HepG2 (cell line): Measurements from ENCODE around the gene CENPP. TPM values are rescaled to one million over a fixed set of nuclear protein-coding genes. Genes with fewer than 3 reads are reported as not detected.

Experiments
- ATAC-seq: fragments of 200-7000 bp; cut with Tn5 transposase; 3 replicates; pipeline ENCODE4 v1.9.1; 2020; ENCODE audit warnings: mild to moderate bottlenecking, moderate library complexity
- BruUV-seq: library from RNA; stranded (reverse); fragments of 400-500 nt; replicated peaks from 2 replicates; lab custom pipeline; 2021; lab: Mats Ljungman, UMichigan
- CTCF ChIA-PET: fragments of 300-600 bp; formaldehyde crosslinking; extraction: SDS; loops from one replicate; lab custom pipeline; 2021; ENCODE audit warnings: low total read pairs, inconsistent platforms, low intra/inter-chr PET ratio; lab: Yijun Ruan, JAX
- POLR2A ChIA-PET: fragments of 350-600 bp; sonication (Branson Sonifier 250); formaldehyde crosslinking; loops from one replicate; lab custom pipeline; 2020; ENCODE audit warnings: antibody characterized with exemption, inconsistent platforms; lab: Yijun Ruan, JAX
- DNase-seq: peaks from one replicate; pipeline ENCODE4 v3.0.0-alpha.2; 2015; ENCODE audit warnings: low spot score
- FAIRE-seq: peaks from 3 replicates; lab custom pipeline; 2011; peaks lifted over from hg19 to GRCh38; lab: Jason Lieb, UNC
- H2AFZ ChIP-seq: one replicate; pipeline ENCODE4 v1.6.1; 2011; ENCODE audit warnings: low read length, inconsistent platforms
- H3K27ac ChIP-seq: fragments of 300-600 bp; 3 replicates; pipeline ENCODE4 v1.8.0; 2011; ENCODE audit warnings: mixed run types, mild to moderate bottlenecking, mixed read lengths, low read length, inconsistent platforms; ENCODE audit not compliant: insufficient read depth; ENCODE audit errors: extremely low read length
- H3K27me3 ChIP-seq, 2 experiments: fragments of 200-600 bp in 1 of 2; 2 replicates in 1 of 2; 3 replicates in 1 of 2; pipeline versions ENCODE4 v1.6.0 to v1.8.0; 2011; ENCODE audit warnings: low read length in 2 of 2, mild to moderate bottlenecking in 2 of 2, moderate library complexity in 2 of 2, inconsistent platforms in 1 of 2; ENCODE audit not compliant: insufficient read depth in 2 of 2, control insufficient read depth in 1 of 2
- H3K36me3 ChIP-seq, 2 experiments: fragments of 200-600 bp in 1 of 2; replicated peaks in 1 of 2; 2 replicates in 1 of 2; 3 replicates in 1 of 2; pipeline versions ENCODE4 v1.5.1 to v1.8.0; 2011; ENCODE audit warnings: low read length in 2 of 2, inconsistent platforms in 1 of 2; ENCODE audit not compliant: insufficient read depth in 2 of 2, control insufficient read depth in 1 of 2
- H3K4me1 ChIP-seq: 2 replicates; pipeline ENCODE4 v1.5.1; 2012; ENCODE audit warnings: low read length, inconsistent platforms; ENCODE audit not compliant: insufficient read depth
- H3K4me2 ChIP-seq: 2 replicates; pipeline ENCODE4 v1.6.0; 2011; ENCODE audit warnings: low read depth, low read length, inconsistent platforms
- H3K4me3 ChIP-seq, 3 experiments: fragments of 200-600 bp in 1 of 3; sonication (generic), shearing (Covaris generic) in 1 of 3; replicated peaks in 1 of 3; 2 replicates each; pipeline ENCODE4 v1.5.1; 2011 to 2016; ENCODE audit warnings: low read length in 3 of 3, inconsistent platforms in 2 of 3, low read depth in 2 of 3, mild to moderate bottlenecking in 2 of 3, control low read depth in 1 of 3, mixed read lengths in 1 of 3; ENCODE audit not compliant: insufficient read depth in 1 of 3
- H3K79me2 ChIP-seq: one replicate; pipeline ENCODE4 v1.6.1; 2011; ENCODE audit warnings: low read length, inconsistent platforms; ENCODE audit not compliant: insufficient read depth
- H3K9ac ChIP-seq: 2 replicates; pipeline ENCODE4 v1.6.0; 2011; ENCODE audit warnings: mild to moderate bottlenecking, low read depth, low read length, inconsistent platforms; ENCODE audit not compliant: insufficient read depth
- H3K9me3 ChIP-seq: 2 replicates; pipeline ENCODE4 v1.5.1; 2012; ENCODE audit warnings: mild to moderate bottlenecking, low read length
- H4K20me1 ChIP-seq: 2 replicates; pipeline ENCODE4 v1.6.0; 2011; ENCODE audit warnings: inconsistent platforms, mild to moderate bottlenecking, low read length, moderate library complexity; ENCODE audit not compliant: insufficient read depth
- ARNT ChIP-seq: fragments of 450-650 bp; IDR thresholded peaks from 2 replicates; pipeline ENCODE4 v1.6.1; 2017
- CENPT ChIP-seq: sonication (generic); formaldehyde crosslinking; IDR thresholded peaks from 2 replicates; pipeline ENCODE4 v1.8.0; 2022; ENCODE audit warnings: low read depth, mild to moderate bottlenecking, moderate library complexity, missing genetic modification reagents
- DNMT3B ChIP-seq: conservative IDR thresholded peaks from 2 replicates; pipeline ENCODE4 v1.6.1; 2016; ENCODE audit warnings: missing biosample characterization, control low read depth
- EEA1 ChIP-seq: sonication (generic); formaldehyde crosslinking; IDR thresholded peaks from 2 replicates; pipeline ENCODE4 v1.5.1; 2020; ENCODE audit warnings: mild to moderate bottlenecking, missing genetic modification reagents, borderline replicate concordance
- HNF4A ChIP-seq: sonication (generic); formaldehyde crosslinking; IDR thresholded peaks from 2 replicates; pipeline ENCODE4 v1.4.0; 2020; ENCODE audit warnings: missing genetic modification reagents
- KDM1A ChIP-seq: IDR thresholded peaks from 2 replicates; pipeline ENCODE4 v1.6.1; 2016; ENCODE audit warnings: missing compliant biosample characterization
- MED1 ChIP-seq: sonication (generic); formaldehyde crosslinking; IDR thresholded peaks from 2 replicates; pipeline ENCODE4 v1.4.0; 2020; ENCODE audit warnings: missing genetic modification reagents
- NR2F1 ChIP-seq, 2 experiments: fragments of 450-650 bp in 1 of 2; formaldehyde crosslinking in 1 of 2; IDR thresholded peaks; 2 replicates each; pipeline versions ENCODE4 v1.5.0 to v1.6.1; 2016 to 2020; ENCODE audit warnings: mild to moderate bottlenecking in 1 of 2, missing compliant biosample characterization in 1 of 2, missing genetic modification reagents in 1 of 2, moderate library complexity in 1 of 2
- PAX8 ChIP-seq: sonication (generic); formaldehyde crosslinking; IDR thresholded peaks from 2 replicates; pipeline ENCODE4 v1.8.0; 2022; ENCODE audit warnings: mild to moderate bottlenecking, missing genetic modification reagents, borderline replicate concordance
- PHF20 ChIP-seq: sonication (generic); formaldehyde crosslinking; IDR thresholded peaks from 2 replicates; pipeline ENCODE4 v1.5.0; 2020; ENCODE audit warnings: mild to moderate bottlenecking, missing genetic modification reagents
- TBX3 ChIP-seq: fragments of 450-650 bp; IDR thresholded peaks from 2 replicates; pipeline ENCODE4 v1.6.1; 2017; ENCODE audit warnings: antibody characterized with exemption, mild to moderate bottlenecking, inconsistent platforms, borderline replicate concordance
- XBP1 ChIP-seq: sonication (generic); formaldehyde crosslinking; IDR thresholded peaks from 2 replicates; pipeline ENCODE4 v1.5.0; 2020; ENCODE audit warnings: missing genetic modification reagents
- ZNF205 ChIP-seq: IDR thresholded peaks from 2 replicates; pipeline ENCODE4 v1.6.1; 2018; ENCODE audit warnings: missing biosample characterization, missing genetic modification reagents
- ZNF326 ChIP-seq: sonication (generic); formaldehyde crosslinking; IDR thresholded peaks from 2 replicates; pipeline ENCODE4 v1.4.0; 2020; ENCODE audit warnings: missing genetic modification reagents, borderline replicate concordance
- ZNF530 ChIP-seq: sonication (generic); formaldehyde crosslinking; IDR thresholded peaks from 2 replicates; pipeline ENCODE4 v1.5.0; 2020; ENCODE audit warnings: low read depth, mild to moderate bottlenecking, missing genetic modification reagents
- ZNF569 ChIP-seq: sonication (generic); formaldehyde crosslinking; IDR thresholded peaks from 2 replicates; pipeline ENCODE4 v1.5.0; 2020; ENCODE audit warnings: mild to moderate bottlenecking, missing genetic modification reagents, moderate library complexity, borderline replicate concordance
- ZNF570 ChIP-seq: sonication (generic); formaldehyde crosslinking; IDR thresholded peaks from 2 replicates; pipeline ENCODE4 v1.4.0; 2020; ENCODE audit warnings: mild to moderate bottlenecking, missing genetic modification reagents, borderline replicate concordance
- WGBS: methylation state at CpG from one replicate; pipeline ENCODE4 v1.1.6; 2017; ENCODE audit warnings: low lambda C conversion rate; 5-methylcytosine and 5-hydroxymethylcytosine counted together
- in situ Hi-C: cut with HindIII; loops from 2 replicates; pipeline ENCODE4 v1.10.0; 2017; ENCODE audit warnings: low pct_unique_long_range_greater_than_20kb; ENCODE audit not compliant: extremely low pct_ligation_motif_present
- intact Hi-C: fragments of 100-400 bp; cut with micrococcal nuclease; formaldehyde crosslinking; loops from one replicate; pipeline ENCODE4 v1.10.0; 2022; ENCODE audit not compliant: unreplicated experiment
- polyA plus RNA-seq, 8 experiments: library from polyadenylated mRNA; depleted of rRNA in 3 of 8; stranded (reverse) in 7 of 8; unstranded in 1 of 8; fragments of >200 nt; fragmentation: Illumina TruSeq in 4 of 8; extraction: Trizol in 4 of 8; gene quantifications; 2 replicates each; pipeline versions ENCODE4 v1.2.1 to v1.2.3, GENCODE V29; 2011 to 2016; ENCODE audit warnings: low read depth in 4 of 8, missing spikeins in 1 of 8, mixed read lengths in 1 of 8; ENCODE audit not compliant: insufficient read depth in 1 of 8
- total RNA-seq, 5 experiments: library from RNA; depleted of rRNA; stranded (reverse); fragments of >200 nt; fragmentation: Illumina TruSeq; extraction: Trizol; gene quantifications; 2 replicates each; pipeline ENCODE4 v1.2.3, GENCODE V29; 2016; ENCODE audit warnings: low read depth in 1 of 5
- TF ChIP-seq, protein P1 (sequence below): IDR thresholded peaks from 2 replicates; pipeline ENCODE4 v1.6.1; 2016; ENCODE audit warnings: mild to moderate bottlenecking, missing biosample characterization, missing genetic modification reagents
- TF ChIP-seq, protein P2 (sequence below): sonication (generic); formaldehyde crosslinking; IDR thresholded peaks from 2 replicates; pipeline ENCODE4 v1.4.0; 2020; ENCODE audit warnings: mild to moderate bottlenecking, missing genetic modification reagents, borderline replicate concordance
- TF ChIP-seq, protein P3 (sequence below): sonication (generic); formaldehyde crosslinking; conservative IDR thresholded peaks from 2 replicates; pipeline ENCODE4 v1.8.0; 2022; ENCODE audit warnings: low read depth, missing genetic modification reagents

The CENPP gene
- total and polyA plus RNA-seq, 2 of the 13 experiments (the other 11 are each of a cell fraction or from before 2014, with no cell fraction given) = 2.0 to 11.4 TPM

DNA sequence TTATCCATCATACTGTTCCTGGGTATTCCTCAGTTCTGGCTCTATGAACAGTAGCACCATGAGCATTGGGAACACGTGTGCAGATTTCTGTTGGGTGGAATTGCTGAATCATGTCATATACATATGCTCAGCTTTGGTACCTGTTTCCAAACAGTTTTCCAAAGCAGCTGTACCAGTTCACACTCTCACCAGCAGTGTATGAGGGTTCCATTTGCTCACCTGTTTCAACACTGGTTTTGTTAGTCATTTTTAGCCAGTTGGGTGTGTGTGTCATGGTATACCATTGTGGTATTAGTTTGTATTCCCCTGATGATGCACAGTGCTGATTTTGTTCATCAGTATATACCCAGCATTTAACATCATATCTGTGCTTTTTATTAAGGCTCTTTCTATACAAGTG, 266.8 kb downstream of the CENPP start:
- intact Hi-C loops = no loop called here
- 88% methylated on average over 1 of the region's 1 CpG for WGBS
- Histone ChIP-seq H3K4me1 (peaks cover 9% of the 10 kb centered on the region), H3K27me3 (no peaks in the 10 kb centered on the region)
- FAIRE-seq = no peak
- TF ChIP-seq, protein P1, sequence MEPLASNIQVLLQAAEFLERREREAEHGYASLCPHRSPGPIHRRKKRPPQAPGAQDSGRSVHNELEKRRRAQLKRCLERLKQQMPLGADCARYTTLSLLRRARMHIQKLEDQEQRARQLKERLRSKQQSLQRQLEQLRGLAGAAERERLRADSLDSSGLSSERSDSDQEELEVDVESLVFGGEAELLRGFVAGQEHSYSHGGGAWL (CRISPR knock-in tag) = no peak
- TF ChIP-seq EEA1 (CRISPR knock-in tag) (no peak), KDM1A (CRISPR knock-in tag) (no peak), PHF20 (CRISPR knock-in tag) (no peak), CENPT (CRISPR knock-in tag) (no peak), HNF4A (CRISPR knock-in tag) (no peak), ZNF530 (CRISPR knock-in tag) (no peak), ZNF569 (CRISPR knock-in tag) (no peak), ARNT (no peak), ZNF570 (CRISPR knock-in tag) (no peak), PAX8 (no peak), XBP1 (CRISPR knock-in tag) (no peak), ZNF326 (no peak), MED1 (CRISPR knock-in tag) (no peak), NR2F1 (CRISPR knock-in tag; IDR thresholded peaks at IDR 0.05) (no peak), DNMT3B (no peak), ZNF205 (CRISPR knock-in tag) (no peak), TBX3 (no peak)
- TF ChIP-seq, protein P2, sequence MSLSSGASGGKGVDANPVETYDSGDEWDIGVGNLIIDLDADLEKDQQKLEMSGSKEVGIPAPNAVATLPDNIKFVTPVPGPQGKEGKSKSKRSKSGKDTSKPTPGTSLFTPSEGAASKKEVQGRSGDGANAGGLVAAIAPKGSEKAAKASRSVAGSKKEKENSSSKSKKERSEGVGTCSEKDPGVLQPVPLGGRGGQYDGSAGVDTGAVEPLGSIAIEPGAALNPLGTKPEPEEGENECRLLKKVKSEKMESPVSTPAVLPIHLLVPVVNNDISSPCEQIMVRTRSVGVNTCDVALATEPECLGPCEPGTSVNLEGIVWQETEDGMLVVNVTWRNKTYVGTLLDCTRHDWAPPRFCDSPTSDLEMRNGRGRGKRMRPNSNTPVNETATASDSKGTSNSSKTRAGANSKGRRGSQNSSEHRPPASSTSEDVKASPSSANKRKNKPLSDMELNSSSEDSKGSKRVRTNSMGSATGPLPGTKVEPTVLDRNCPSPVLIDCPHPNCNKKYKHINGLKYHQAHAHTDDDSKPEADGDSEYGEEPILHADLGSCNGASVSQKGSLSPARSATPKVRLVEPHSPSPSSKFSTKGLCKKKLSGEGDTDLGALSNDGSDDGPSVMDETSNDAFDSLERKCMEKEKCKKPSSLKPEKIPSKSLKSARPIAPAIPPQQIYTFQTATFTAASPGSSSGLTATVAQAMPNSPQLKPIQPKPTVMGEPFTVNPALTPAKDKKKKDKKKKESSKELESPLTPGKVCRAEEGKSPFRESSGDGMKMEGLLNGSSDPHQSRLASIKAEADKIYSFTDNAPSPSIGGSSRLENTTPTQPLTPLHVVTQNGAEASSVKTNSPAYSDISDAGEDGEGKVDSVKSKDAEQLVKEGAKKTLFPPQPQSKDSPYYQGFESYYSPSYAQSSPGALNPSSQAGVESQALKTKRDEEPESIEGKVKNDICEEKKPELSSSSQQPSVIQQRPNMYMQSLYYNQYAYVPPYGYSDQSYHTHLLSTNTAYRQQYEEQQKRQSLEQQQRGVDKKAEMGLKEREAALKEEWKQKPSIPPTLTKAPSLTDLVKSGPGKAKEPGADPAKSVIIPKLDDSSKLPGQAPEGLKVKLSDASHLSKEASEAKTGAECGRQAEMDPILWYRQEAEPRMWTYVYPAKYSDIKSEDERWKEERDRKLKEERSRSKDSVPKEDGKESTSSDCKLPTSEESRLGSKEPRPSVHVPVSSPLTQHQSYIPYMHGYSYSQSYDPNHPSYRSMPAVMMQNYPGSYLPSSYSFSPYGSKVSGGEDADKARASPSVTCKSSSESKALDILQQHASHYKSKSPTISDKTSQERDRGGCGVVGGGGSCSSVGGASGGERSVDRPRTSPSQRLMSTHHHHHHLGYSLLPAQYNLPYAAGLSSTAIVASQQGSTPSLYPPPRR (CRISPR knock-in tag) = no peak
- TF ChIP-seq, protein P3, sequence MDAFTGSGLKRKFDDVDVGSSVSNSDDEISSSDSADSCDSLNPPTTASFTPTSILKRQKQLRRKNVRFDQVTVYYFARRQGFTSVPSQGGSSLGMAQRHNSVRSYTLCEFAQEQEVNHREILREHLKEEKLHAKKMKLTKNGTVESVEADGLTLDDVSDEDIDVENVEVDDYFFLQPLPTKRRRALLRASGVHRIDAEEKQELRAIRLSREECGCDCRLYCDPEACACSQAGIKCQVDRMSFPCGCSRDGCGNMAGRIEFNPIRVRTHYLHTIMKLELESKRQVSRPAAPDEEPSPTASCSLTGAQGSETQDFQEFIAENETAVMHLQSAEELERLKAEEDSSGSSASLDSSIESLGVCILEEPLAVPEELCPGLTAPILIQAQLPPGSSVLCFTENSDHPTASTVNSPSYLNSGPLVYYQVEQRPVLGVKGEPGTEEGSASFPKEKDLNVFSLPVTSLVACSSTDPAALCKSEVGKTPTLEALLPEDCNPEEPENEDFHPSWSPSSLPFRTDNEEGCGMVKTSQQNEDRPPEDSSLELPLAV = no peak
- TF ChIP-seq, all 625 proteins: peak for 0
- CTCF ChIA-PET = no interaction called here
- Histone ChIP-seq H3K36me3 (no peaks in the 10 kb centered on the region), H3K9ac (no peak overlapping the region), H2AFZ (no peak overlapping the region), H4K20me1 (no peaks in the 10 kb centered on the region), H3K27ac (no peak overlapping the region), H3K9me3 (no peaks in the 10 kb centered on the region), H3K79me2 (no peaks in the 10 kb centered on the region), H3K4me3 (no peak overlapping the region), H3K4me2 (no peak overlapping the region)
- in situ Hi-C loops = no loop called here
- POLR2A ChIA-PET = no interaction called here
- ATAC-seq (no peak), DNase-seq (no peak)
- no TSS peak for BruUV-seq
